H9 (cell line): Measurements from ENCODE around the gene HYDIN. TPM values are rescaled to one million over a fixed set of nuclear protein-coding genes. Genes with fewer than 3 reads are reported as not detected.

Experiments used
- DNase-seq: peaks from one replicate; pipeline ENCODE4 v3.0.0-alpha.2; 2017
- H2AFZ ChIP-seq: one replicate; pipeline ENCODE4 v1.6.1; 2013; ENCODE audit warnings: mild to moderate bottlenecking, low read length, control low read depth, moderate library complexity
- H2AK5ac ChIP-seq: 2 replicates; pipeline ENCODE4 v1.6.1; 2013; ENCODE audit warnings: low read length, control low read depth, mixed read lengths; ENCODE audit not compliant: insufficient read length
- H2BK120ac ChIP-seq: one replicate; pipeline ENCODE4 v1.6.1; 2013; ENCODE audit warnings: low read depth, mild to moderate bottlenecking, low read length, control low read depth, inconsistent platforms; ENCODE audit not compliant: poor library complexity, severe bottlenecking
- H2BK12ac ChIP-seq: 2 replicates; pipeline ENCODE4 v1.6.1; 2013; ENCODE audit warnings: low read length, control low read depth, mixed read lengths, low read depth; ENCODE audit not compliant: insufficient read length
- H2BK15ac ChIP-seq: 2 replicates; pipeline ENCODE4 v1.6.1; 2013; ENCODE audit warnings: low read depth, low read length, control low read depth
- H2BK20ac ChIP-seq: one replicate; pipeline ENCODE4 v1.6.1; 2013; ENCODE audit warnings: low read depth, mild to moderate bottlenecking, low read length, control low read depth, inconsistent platforms; ENCODE audit not compliant: poor library complexity, severe bottlenecking
- H2BK5ac ChIP-seq: 2 replicates; pipeline ENCODE4 v1.6.1; 2013; ENCODE audit warnings: low read length, control low read depth, mixed read lengths; ENCODE audit not compliant: insufficient read length
- H3K14ac ChIP-seq: 2 replicates; pipeline ENCODE4 v1.6.1; 2013; ENCODE audit warnings: low read length, control low read depth; ENCODE audit not compliant: insufficient read depth
- H3K18ac ChIP-seq: 2 replicates; pipeline ENCODE4 v1.6.1; 2013; ENCODE audit warnings: low read depth, mild to moderate bottlenecking, mixed read lengths, low read length, control low read depth; ENCODE audit not compliant: insufficient read length
- H3K23ac ChIP-seq: 2 replicates; pipeline ENCODE4 v1.6.1; 2013; ENCODE audit warnings: low read length, control low read depth, mixed read lengths, low read depth; ENCODE audit not compliant: insufficient read length
- H3K23me2 ChIP-seq: 2 replicates; pipeline ENCODE4 v1.6.1; 2013; ENCODE audit warnings: low read depth, mild to moderate bottlenecking, mixed read lengths, low read length, control low read depth; ENCODE audit not compliant: insufficient read length, poor library complexity, severe bottlenecking
- H3K27ac ChIP-seq: 2 replicates; pipeline ENCODE4 v1.5.1; 2013; ENCODE audit warnings: low read length, control low read depth, mixed read lengths, low read depth; ENCODE audit not compliant: insufficient read length
- H3K27me3 ChIP-seq: 2 replicates; pipeline ENCODE4 v1.6.1; 2013; ENCODE audit warnings: low read length, control low read depth, inconsistent platforms; ENCODE audit not compliant: insufficient read depth
- H3K4ac ChIP-seq: 2 replicates; pipeline ENCODE4 v1.6.1; 2013; ENCODE audit warnings: low read depth, mild to moderate bottlenecking, control low read depth, inconsistent platforms, low read length, moderate library complexity
- H3K4me1 ChIP-seq: 2 replicates; pipeline ENCODE4 v1.6.1; 2013; ENCODE audit warnings: low read length, control low read depth, inconsistent platforms; ENCODE audit not compliant: insufficient read depth
- H3K4me2 ChIP-seq: 2 replicates; pipeline ENCODE4 v1.6.1; 2013; ENCODE audit warnings: low read length, control low read depth, mixed read lengths; ENCODE audit not compliant: insufficient read length, insufficient read depth
- H3K56ac ChIP-seq: 2 replicates; pipeline ENCODE4 v1.6.1; 2013; ENCODE audit warnings: low read depth, mild to moderate bottlenecking, mixed read lengths, low read length, control low read depth; ENCODE audit not compliant: insufficient read length
- H3K79me1 ChIP-seq: 2 replicates; pipeline ENCODE4 v1.6.1; 2013; ENCODE audit warnings: low read depth, mild to moderate bottlenecking, moderate library complexity, low read length, control low read depth, inconsistent platforms; ENCODE audit not compliant: insufficient read depth, poor library complexity, severe bottlenecking
- H3K79me2 ChIP-seq: 2 replicates; pipeline ENCODE4 v1.6.1; 2013; ENCODE audit warnings: low read length, control low read depth, inconsistent platforms; ENCODE audit not compliant: insufficient read depth
- H3K9ac ChIP-seq: 2 replicates; pipeline ENCODE4 v1.6.1; 2013; ENCODE audit warnings: low read length, control low read depth, mixed read lengths; ENCODE audit not compliant: insufficient read length; ENCODE audit errors: extremely low read depth
- H3K9me3 ChIP-seq: one replicate; pipeline ENCODE4 v1.6.1; 2013; ENCODE audit warnings: low read depth, low read length, inconsistent platforms; ENCODE audit not compliant: control insufficient read depth
- H3T11ph ChIP-seq: one replicate; pipeline ENCODE4 v1.6.1; 2013; ENCODE audit warnings: mild to moderate bottlenecking, low read length, control low read depth, inconsistent platforms
- H4K20me1 ChIP-seq: one replicate; pipeline ENCODE4 v1.6.1; 2013; ENCODE audit not compliant: control insufficient read depth, insufficient read length, insufficient read depth
- H4K5ac ChIP-seq: 2 replicates; pipeline ENCODE4 v1.6.1; 2013; ENCODE audit warnings: low read depth, mild to moderate bottlenecking, mixed read lengths, low read length, control low read depth; ENCODE audit not compliant: insufficient read length
- H4K8ac ChIP-seq: replicated peaks from 2 replicates; pipeline ENCODE4 v1.6.1; 2013; ENCODE audit warnings: low read length, control low read depth, mixed read lengths, low read depth; ENCODE audit not compliant: insufficient read length
- H4K91ac ChIP-seq: 2 replicates; pipeline ENCODE4 v1.6.1; 2013; ENCODE audit warnings: low read depth, mild to moderate bottlenecking, moderate library complexity, mixed read lengths, low read length, control low read depth; ENCODE audit not compliant: insufficient read length
- H3K27ac Mint-ChIP-seq, 3 experiments: 2 replicates in 2 of 3; 3 replicates in 1 of 3; pipeline ENCODE4 v1.8.0; 2020 to 2021; ENCODE audit warnings: mixed read lengths in 3 of 3, mild to moderate bottlenecking in 1 of 3, moderate library complexity in 1 of 3
- H3K27me3 Mint-ChIP-seq: 2 replicates; pipeline ENCODE4 v1.8.0; 2021; ENCODE audit warnings: low read depth, mild to moderate bottlenecking, moderate library complexity, mixed read lengths
- H3K36me3 Mint-ChIP-seq, 3 experiments: 2 replicates in 2 of 3; 3 replicates in 1 of 3; pipeline ENCODE4 v1.8.0; 2020 to 2021; ENCODE audit warnings: low read depth in 3 of 3, mixed read lengths in 3 of 3; ENCODE audit not compliant: insufficient read depth in 1 of 3
- H3K4me1 Mint-ChIP-seq, 2 experiments: 2 replicates each; pipeline ENCODE4 v1.8.0; 2020; ENCODE audit warnings: mixed read lengths in 2 of 2
- H3K4me3 Mint-ChIP-seq, 2 experiments: 2 replicates in 1 of 2; 3 replicates in 1 of 2; pipeline ENCODE4 v1.8.0; 2020 to 2021; ENCODE audit warnings: mild to moderate bottlenecking in 2 of 2, mixed read lengths in 2 of 2, moderate library complexity in 1 of 2
- H3K9me3 Mint-ChIP-seq, 2 experiments: 2 replicates in 1 of 2; 3 replicates in 1 of 2; pipeline ENCODE4 v1.8.0; 2020; ENCODE audit warnings: mild to moderate bottlenecking in 2 of 2, mixed read lengths in 2 of 2, moderate library complexity in 1 of 2
- WGBS: extraction: QIAGEN DNeasy Blood & Tissue Kit; methylation state at CpG from one replicate; pipeline ENCODE4 v1.1.7; 2013; ENCODE audit warnings: missing lambda C conversion rate, low lambda C conversion rate, mixed read lengths; ENCODE audit not compliant: insufficient read length; ENCODE audit errors: extremely low coverage; 5-methylcytosine and 5-hydroxymethylcytosine counted together
- total RNA-seq: library from RNA; stranded (reverse); gene quantifications from 2 replicates; pipeline ENCODE4 v1.2.1, GENCODE V29; 2021
- TF ChIP-seq, protein P1 (sequence below): fragments of 200-600 bp; sonication (generic); conservative IDR thresholded peaks from 3 replicates; pipeline ENCODE4 v1.8.0; 2021; ENCODE audit warnings: antibody characterized with exemption, mild to moderate bottlenecking

Gene HYDIN
- total RNA-seq, 1 experiment from 2014 or later, result 1.7 TPM

DNA sequence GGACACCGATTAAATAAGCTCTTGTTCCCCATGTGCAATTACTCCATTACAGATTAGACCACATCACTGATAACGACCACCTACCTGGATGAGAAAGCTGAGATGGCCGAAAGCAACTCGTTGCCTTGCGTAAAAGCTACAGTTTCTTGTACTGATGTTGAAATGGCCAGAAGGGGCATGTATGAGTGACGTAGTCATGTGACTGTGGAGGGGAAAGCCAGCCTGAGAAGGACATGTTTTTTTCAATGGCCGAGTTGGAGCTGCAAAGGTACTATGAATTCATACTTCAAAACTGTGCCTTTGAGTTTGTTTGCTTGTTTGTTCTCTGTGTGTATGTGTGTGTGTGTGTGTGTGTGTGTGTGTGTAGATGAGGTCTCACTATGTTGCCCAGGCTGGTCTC lies 17.0 kb upstream of the HYDIN start:
- no peaks in the 10 kb centered on the region for H3K79me2 ChIP-seq
- H3K4me1 ChIP-seq, result no peaks in the 10 kb centered on the region; the same call in 1 of the 2 replicates
- no peak overlapping the region for H2BK120ac ChIP-seq
- no peaks in the 10 kb centered on the region for H3K23me2 ChIP-seq
- peaks cover 15 to 22% of the 10 kb centered on the region in 2 experiments for H3K4me1 Mint-ChIP-seq
- H3K23ac ChIP-seq, result no peak overlapping the region
- H3K27me3 Mint-ChIP-seq, result no peaks in the 10 kb centered on the region
- H3K9me3 Mint-ChIP-seq, result no peaks in the 10 kb centered on the region
- no peak overlapping the region for H4K91ac ChIP-seq
- H3K79me1 ChIP-seq, result no peaks in the 10 kb centered on the region
- no peak overlapping the region for H2BK20ac ChIP-seq
- no peak overlapping the region for H2BK5ac ChIP-seq
- no peak overlapping the region for H3K18ac ChIP-seq
- H3K9ac ChIP-seq, result no peak overlapping the region
- DNase-seq, result no peak
- H3K4me3 Mint-ChIP-seq, result no peak overlapping the region
- no peak overlapping the region for H3K27ac Mint-ChIP-seq
- TF ChIP-seq, protein P1, sequence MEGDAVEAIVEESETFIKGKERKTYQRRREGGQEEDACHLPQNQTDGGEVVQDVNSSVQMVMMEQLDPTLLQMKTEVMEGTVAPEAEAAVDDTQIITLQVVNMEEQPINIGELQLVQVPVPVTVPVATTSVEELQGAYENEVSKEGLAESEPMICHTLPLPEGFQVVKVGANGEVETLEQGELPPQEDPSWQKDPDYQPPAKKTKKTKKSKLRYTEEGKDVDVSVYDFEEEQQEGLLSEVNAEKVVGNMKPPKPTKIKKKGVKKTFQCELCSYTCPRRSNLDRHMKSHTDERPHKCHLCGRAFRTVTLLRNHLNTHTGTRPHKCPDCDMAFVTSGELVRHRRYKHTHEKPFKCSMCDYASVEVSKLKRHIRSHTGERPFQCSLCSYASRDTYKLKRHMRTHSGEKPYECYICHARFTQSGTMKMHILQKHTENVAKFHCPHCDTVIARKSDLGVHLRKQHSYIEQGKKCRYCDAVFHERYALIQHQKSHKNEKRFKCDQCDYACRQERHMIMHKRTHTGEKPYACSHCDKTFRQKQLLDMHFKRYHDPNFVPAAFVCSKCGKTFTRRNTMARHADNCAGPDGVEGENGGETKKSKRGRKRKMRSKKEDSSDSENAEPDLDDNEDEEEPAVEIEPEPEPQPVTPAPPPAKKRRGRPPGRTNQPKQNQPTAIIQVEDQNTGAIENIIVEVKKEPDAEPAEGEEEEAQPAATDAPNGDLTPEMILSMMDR, result no peak
- no peaks in the 10 kb centered on the region for H4K20me1 ChIP-seq
- no peak overlapping the region for H3K4ac ChIP-seq
- H3K9me3 ChIP-seq, result no peaks in the 10 kb centered on the region
- no peaks in the 10 kb centered on the region for H3K36me3 Mint-ChIP-seq
- no peak overlapping the region for H3T11ph ChIP-seq
- H2BK15ac ChIP-seq, result no peak overlapping the region
- H4K5ac ChIP-seq, result no peak overlapping the region
- H3K14ac ChIP-seq, result no peak overlapping the region
- H2AFZ ChIP-seq, result no peak overlapping the region
- no peak overlapping the region for H2BK12ac ChIP-seq
- H3K4me2 ChIP-seq, result no peak overlapping the region
- no peak overlapping the region for H2AK5ac ChIP-seq
- WGBS, result no CpG with 5 or more reads among the region's 7 CpGs
- H3K27me3 ChIP-seq, result no peaks in the 10 kb centered on the region
- H3K56ac ChIP-seq, result no peak overlapping the region
- H4K8ac ChIP-seq, result no peak overlapping the region
- no peak overlapping the region for H3K27ac ChIP-seq
